IMR-90 (cell line): ENCODE data around the gene FSIP1. TPM values are rescaled to one million over a fixed set of nuclear protein-coding genes. Genes with fewer than 3 reads are reported as not detected.

ENCODE experiments used
- ATAC-seq: fragments of 200-7000 bp; cut with Tn5 transposase; 2 replicates; pipeline ENCODE4 v1.9.1; 2020; ENCODE audit warnings: low read depth, mild to moderate bottlenecking, moderate library complexity
- BruUV-seq: library from RNA; stranded (reverse); fragments of 400-500 nt; replicated peaks from 2 replicates; lab custom pipeline; 2021; lab: Mats Ljungman, UMichigan
- CTCF ChIA-PET: fragments of 300-600 bp; formaldehyde crosslinking; extraction: SDS; loops from one replicate; lab custom pipeline; 2021; ENCODE audit warnings: antibody characterized with exemption; lab: Yijun Ruan, JAX
- POLR2A ChIA-PET: fragments of 300-600 bp; sonication (Branson Sonifier 250); formaldehyde crosslinking; loops from one replicate; lab custom pipeline; 2022; ENCODE audit warnings: antibody characterized with exemption; ENCODE audit not compliant: unreplicated experiment; lab: Charles Lee
- DNase-seq: peaks from one replicate; pipeline ENCODE4 v3.0.0; 2013
- H2AFZ ChIP-seq: replicated peaks from 2 replicates; pipeline ENCODE3; 2013; ENCODE audit warnings: low read length, mild to moderate bottlenecking; ENCODE audit not compliant: poor library complexity
- H2AK5ac ChIP-seq: 2 replicates; pipeline ENCODE4 v1.6.1; 2013; ENCODE audit warnings: low read depth, low read length, inconsistent platforms
- H2AK9ac ChIP-seq: replicated peaks from 2 replicates; pipeline ENCODE3; 2013; ENCODE audit warnings: mild to moderate bottlenecking, low read depth, low read length, moderate library complexity; ENCODE audit not compliant: poor library complexity
- H2BK120ac ChIP-seq: 2 replicates; pipeline ENCODE4 v1.6.1; 2013; ENCODE audit warnings: low read depth, low read length, inconsistent platforms
- H2BK15ac ChIP-seq: 3 replicates; pipeline ENCODE4 v1.6.1; 2013; ENCODE audit warnings: low read depth, low read length, inconsistent platforms
- H2BK20ac ChIP-seq: 2 replicates; pipeline ENCODE4 v1.6.1; 2013; ENCODE audit warnings: low read depth, mild to moderate bottlenecking, inconsistent platforms, low read length, moderate library complexity
- H2BK5ac ChIP-seq: 2 replicates; pipeline ENCODE4 v1.6.1; 2013; ENCODE audit warnings: mild to moderate bottlenecking, low read depth, low read length, inconsistent platforms; ENCODE audit not compliant: poor library complexity, severe bottlenecking
- H3K14ac ChIP-seq: replicated peaks from 2 replicates; pipeline ENCODE4 v1.6.1; 2013; ENCODE audit warnings: low read depth, low read length, inconsistent platforms
- H3K18ac ChIP-seq: 2 replicates; pipeline ENCODE4 v1.6.1; 2013; ENCODE audit warnings: low read depth, low read length, control low read depth
- H3K23ac ChIP-seq: 2 replicates; pipeline ENCODE4 v1.6.1; 2013; ENCODE audit warnings: low read depth, low read length, inconsistent platforms
- H3K27ac ChIP-seq: 2 replicates; pipeline ENCODE4 v1.5.1; 2013; ENCODE audit warnings: mild to moderate bottlenecking, control low read depth, low read length; ENCODE audit not compliant: insufficient read depth
- H3K27me3 ChIP-seq: 2 replicates; pipeline ENCODE4 v1.6.1; 2013; ENCODE audit warnings: low read length; ENCODE audit not compliant: control insufficient read depth, insufficient read depth
- H3K36me3 ChIP-seq: 2 replicates; pipeline ENCODE4 v1.6.1; 2013; ENCODE audit warnings: low read length, mixed read lengths; ENCODE audit not compliant: control insufficient read depth, insufficient read depth
- H3K4ac ChIP-seq: 2 replicates; pipeline ENCODE4 v1.6.1; 2013; ENCODE audit warnings: low read depth, low read length, inconsistent platforms
- H3K4me1 ChIP-seq: 2 replicates; pipeline ENCODE4 v1.6.1; 2013; ENCODE audit warnings: low read length, mixed read lengths; ENCODE audit not compliant: control insufficient read depth, insufficient read depth
- H3K4me2 ChIP-seq: 2 replicates; pipeline ENCODE4 v1.6.1; 2013; ENCODE audit warnings: low read depth, mild to moderate bottlenecking, control low read depth, low read length, moderate library complexity
- H3K4me3 ChIP-seq: 2 replicates; pipeline ENCODE4 v1.5.1; 2013; ENCODE audit warnings: low read depth, mild to moderate bottlenecking, control low read depth, low read length, moderate library complexity; ENCODE audit not compliant: insufficient read depth
- H3K56ac ChIP-seq: 2 replicates; pipeline ENCODE4 v1.6.1; 2013; ENCODE audit warnings: low read length, inconsistent platforms; ENCODE audit not compliant: insufficient read depth; ENCODE audit errors: extremely low read depth
- H3K79me1 ChIP-seq, 2 experiments: 2 replicates each; pipeline ENCODE4 v1.6.1; 2013; ENCODE audit warnings: low read length in 2 of 2, inconsistent platforms in 1 of 2, low read depth in 1 of 2
- H3K9ac ChIP-seq: 2 replicates; pipeline ENCODE4 v1.6.1; 2013; ENCODE audit warnings: low read depth, low read length, control low read depth
- H3K9me1 ChIP-seq: 2 replicates; pipeline ENCODE4 v1.6.1; 2013; ENCODE audit warnings: low read length, inconsistent platforms; ENCODE audit not compliant: insufficient read depth
- H3K9me3 ChIP-seq: 2 replicates; pipeline ENCODE4 v1.6.1; 2013; ENCODE audit warnings: low read length; ENCODE audit not compliant: control insufficient read depth, insufficient read depth
- H4K20me1 ChIP-seq: 2 replicates; pipeline ENCODE4 v1.6.1; 2013; ENCODE audit warnings: low read length, inconsistent platforms; ENCODE audit not compliant: insufficient read depth
- H4K5ac ChIP-seq: 2 replicates; pipeline ENCODE4 v1.6.1; 2013; ENCODE audit warnings: mild to moderate bottlenecking, low read depth, low read length, control low read depth
- H4K8ac ChIP-seq, 2 experiments: 2 replicates each; pipeline ENCODE4 v1.6.1; 2013; ENCODE audit warnings: low read depth in 2 of 2, low read length in 2 of 2, control low read depth in 1 of 2, inconsistent platforms in 1 of 2
- H4K91ac ChIP-seq: 2 replicates; pipeline ENCODE4 v1.6.1; 2013; ENCODE audit warnings: low read depth, low read length, inconsistent platforms; ENCODE audit not compliant: insufficient read depth
- CEBPB ChIP-seq: IDR thresholded peaks from 2 replicates; pipeline ENCODE4 v1.6.1; 2012; ENCODE audit warnings: low read depth, low read length, improper control_type of control experiment
- CTCF ChIP-seq: conservative IDR thresholded peaks from 2 replicates; pipeline ENCODE4 v1.5.1; 2012; ENCODE audit warnings: mild to moderate bottlenecking, low read depth, low read length, improper control_type of control experiment
- MAFK ChIP-seq: IDR thresholded peaks from 2 replicates; pipeline ENCODE4 v1.6.1; 2012; ENCODE audit warnings: low read depth, low read length, improper control_type of control experiment
- WGBS, 2 experiments: methylation state at CpG; one replicate each; pipeline versions ENCODE4 v1.1.5 to v1.1.7; 2013; ENCODE audit warnings: missing lambda C conversion rate in 2 of 2; ENCODE audit not compliant: insufficient read length in 1 of 2; ENCODE audit errors: extremely low coverage in 2 of 2; 5-methylcytosine and 5-hydroxymethylcytosine counted together
- dilution Hi-C: fragments of 300-500 bp; cut with HindIII; formaldehyde crosslinking; loops from one replicate; pipeline ENCODE4 v1.14.3; 2018; ENCODE audit warnings: low sequenced_read_pairs; ENCODE audit not compliant: unreplicated experiment
- in situ Hi-C: fragments of 300-500 bp; cut with MboI; formaldehyde crosslinking; loops from 3 replicates; pipeline ENCODE4 v1.14.3; 2019; ENCODE audit warnings: low sequenced_read_pairs, inconsistent platforms, mixed read lengths
- intact Hi-C: fragments of 100-400 bp; cut with micrococcal nuclease; formaldehyde crosslinking; loops from 2 replicates; pipeline ENCODE4 v1.10.0; 2022
- polyA plus RNA-seq, 3 experiments: library from polyadenylated mRNA; depleted of rRNA; stranded (reverse); fragments of >200 nt; gene quantifications; 2 replicates each; pipeline ENCODE4 v1.2.3, GENCODE V29; 2012; ENCODE audit warnings: low replicate concordance in 1 of 3
- total RNA-seq: library from RNA; depleted of rRNA; stranded (reverse); fragments of >200 nt; gene quantifications from 2 replicates; pipeline ENCODE4 v1.2.3, GENCODE V29; 2012

FSIP1 gene
- total and polyA plus RNA-seq, 2 of the 4 experiments (the other 2 are of a cell fraction), result 0.10 to 0.18 TPM

- Histone ChIP-seq H2BK120ac (no peak overlapping the region), H4K20me1 (no peaks in the 10 kb centered on the region), H3K9ac (no peak overlapping the region), H3K79me1 (no peaks in the 10 kb centered on the region), H3K18ac (no peak overlapping the region), H2BK5ac (no peak overlapping the region), H2AFZ (no peak overlapping the region), H2BK15ac (no peak overlapping the region), H3K9me1 (no peaks in the 10 kb centered on the region), H2AK5ac (no peak overlapping the region), H2BK20ac (no peak overlapping the region), H3K23ac (no peak overlapping the region), H4K8ac (no peak overlapping the region), H3K4me2 (no peak overlapping the region), H3K14ac (no peak overlapping the region), H3K27me3 (no peaks in the 10 kb centered on the region), H3K27ac (no peak overlapping the region), H4K91ac (no peak overlapping the region), H2AK9ac (no peak overlapping the region), H3K4me3 (no peak overlapping the region), H3K9me3 (no peaks in the 10 kb centered on the region), H3K4me1 (no peaks in the 10 kb centered on the region), H3K4ac (no peak overlapping the region), H3K36me3 (no peaks in the 10 kb centered on the region), H3K56ac (no peak overlapping the region), H4K5ac (no peak overlapping the region)
- ChIA-PET CTCF (interaction anchor here (0.7 kb wide), 1 partner anchor 13 kb away, joined by 3 read pairs; no protein-coding TSS in a partner anchor), POLR2A (no interaction called here)
- dilution Hi-C loops (no loop called here), in situ Hi-C loops (no loop called here), intact Hi-C loops (no loop called here)
- peak; percentile 67 for TF ChIP-seq MAFK
- TF ChIP-seq CTCF, result no peak
- TF ChIP-seq CEBPB, result peak; percentile 60
- no TSS peak for BruUV-seq
- ATAC-seq (no peak), DNase-seq (no peak)
- 50% methylated on average over 1 of the region's 11 CpGs; no CpG with 5 or more reads in 1 of the 2 experiments for WGBS, 2 experiments
Measured at GRCh38 chr15:39698444-39699390, 83.9 kb downstream of the FSIP1 start.
